ENCODE results near the gene CTDSP2. TPM values are rescaled to one million over a fixed set of nuclear protein-coding genes. Genes with fewer than 3 reads are reported as not detected.

CTDSP2 gene
- polyA plus RNA-seq, 1 donor = 131 TPM

DNA sequence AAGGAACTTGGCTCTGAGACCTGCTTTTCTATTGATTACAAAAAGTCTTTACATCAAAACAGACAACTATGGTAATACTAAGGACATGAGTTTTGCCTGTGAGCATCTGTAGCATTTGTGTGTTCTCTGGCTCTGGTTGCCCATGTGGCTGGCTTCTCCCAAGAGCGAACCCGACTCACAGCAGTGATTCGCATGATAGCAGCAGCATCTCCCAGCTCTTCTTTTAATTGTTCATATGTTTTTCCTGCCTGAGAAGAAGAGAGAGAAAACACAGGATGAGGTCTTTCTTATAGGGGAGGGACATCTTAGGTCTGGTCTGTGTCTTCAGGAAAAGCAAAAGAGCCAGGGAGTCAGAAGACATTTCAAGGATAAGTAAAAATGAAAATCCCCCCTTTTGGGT is 45.6 kb downstream of the CTDSP2 start:
- Histone ChIP-seq H3K4me1 (ENCODE audit: control insufficient read depth, insufficient read depth, low read length) (no peaks in the 10 kb centered on the region), H3K36me3 (ENCODE audit: control insufficient read depth, insufficient read depth, low read length) (peaks cover 50% of the 10 kb centered on the region), H3K27ac (ENCODE audit: low read length) (no peak overlapping the region), H3K9me3 (ENCODE audit: control insufficient read depth, low read depth, low read length) (no peaks in the 10 kb centered on the region), H3K27me3 (ENCODE audit: control insufficient read depth, insufficient read depth, low read length) (no peaks in the 10 kb centered on the region), H3K4me3 (ENCODE audit: low read length) (no peak overlapping the region)
- no peak for DNase-seq
- 100% methylated on average over 1 of the region's 3 CpGs for WGBS (ENCODE audit: insufficient coverage, low lambda C conversion rate)

DNA sequence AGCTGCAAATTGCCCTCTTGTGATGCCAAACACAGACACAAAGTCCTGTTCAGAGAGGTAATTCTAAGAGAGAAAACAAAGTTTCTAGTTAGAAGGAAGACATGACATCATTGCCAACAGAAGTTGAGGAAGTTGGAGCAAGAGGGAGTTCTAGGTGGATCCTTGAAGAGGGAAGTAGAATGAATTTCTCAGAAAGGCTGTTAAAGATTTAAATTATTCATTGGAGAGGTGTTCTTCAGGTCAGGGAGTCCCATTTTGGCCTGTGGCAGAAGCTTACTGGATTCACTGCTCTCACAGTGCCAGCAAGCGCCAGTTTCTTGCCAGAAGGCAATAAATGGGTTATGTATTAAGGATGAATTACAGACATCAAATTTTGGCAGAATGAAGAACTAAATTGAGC is 48.6 kb downstream of the CTDSP2 start:
- Histone ChIP-seq H3K36me3 (ENCODE audit: control insufficient read depth, insufficient read depth, low read length) (peaks cover 61% of the 10 kb centered on the region), H3K27ac (ENCODE audit: low read length) (no peak overlapping the region), H3K4me1 (ENCODE audit: control insufficient read depth, insufficient read depth, low read length) (no peaks in the 10 kb centered on the region), H3K4me3 (ENCODE audit: low read length) (no peak overlapping the region), H3K27me3 (ENCODE audit: control insufficient read depth, insufficient read depth, low read length) (no peaks in the 10 kb centered on the region), H3K9me3 (ENCODE audit: control insufficient read depth, low read depth, low read length) (no peaks in the 10 kb centered on the region)
- no CpG with 5 or more reads among the region's 1 CpG for WGBS (ENCODE audit: insufficient coverage, low lambda C conversion rate)
- no peak for DNase-seq

DNA sequence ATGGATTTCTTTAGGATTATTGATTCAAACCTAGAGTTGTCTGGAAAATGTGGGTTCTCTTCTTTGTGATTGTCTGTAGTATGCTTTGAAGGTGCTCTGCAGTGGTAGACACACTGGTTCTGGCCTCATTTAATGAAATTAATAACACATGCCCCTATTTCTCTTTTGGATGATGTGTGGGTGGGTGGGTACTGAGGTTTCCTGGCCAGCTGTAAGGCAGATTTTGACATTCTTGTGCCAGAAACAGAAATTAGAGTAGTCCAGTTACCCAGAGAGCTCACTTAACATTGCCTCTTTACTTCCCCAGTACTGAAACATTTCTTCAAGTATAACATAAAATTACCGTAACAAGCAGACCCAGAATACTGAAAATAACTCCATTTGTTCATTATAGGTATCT is 49.5 kb downstream of the CTDSP2 start:
- no peaks in the 10 kb centered on the region for H3K27me3 ChIP-seq (ENCODE audit: control insufficient read depth, insufficient read depth, low read length)
- peaks cover 63% of the 10 kb centered on the region for H3K36me3 ChIP-seq (ENCODE audit: control insufficient read depth, insufficient read depth, low read length)
- H3K27ac ChIP-seq (ENCODE audit: low read length) = no peak overlapping the region
- no peaks in the 10 kb centered on the region for H3K4me1 ChIP-seq (ENCODE audit: control insufficient read depth, insufficient read depth, low read length)
- 100% methylated on average over 1 of the region's 1 CpG for WGBS (ENCODE audit: insufficient coverage, low lambda C conversion rate)
- no peak overlapping the region for H3K4me3 ChIP-seq (ENCODE audit: low read length)
- no peaks in the 10 kb centered on the region for H3K9me3 ChIP-seq (ENCODE audit: control insufficient read depth, low read depth, low read length)
- DNase-seq = no peak

DNA sequence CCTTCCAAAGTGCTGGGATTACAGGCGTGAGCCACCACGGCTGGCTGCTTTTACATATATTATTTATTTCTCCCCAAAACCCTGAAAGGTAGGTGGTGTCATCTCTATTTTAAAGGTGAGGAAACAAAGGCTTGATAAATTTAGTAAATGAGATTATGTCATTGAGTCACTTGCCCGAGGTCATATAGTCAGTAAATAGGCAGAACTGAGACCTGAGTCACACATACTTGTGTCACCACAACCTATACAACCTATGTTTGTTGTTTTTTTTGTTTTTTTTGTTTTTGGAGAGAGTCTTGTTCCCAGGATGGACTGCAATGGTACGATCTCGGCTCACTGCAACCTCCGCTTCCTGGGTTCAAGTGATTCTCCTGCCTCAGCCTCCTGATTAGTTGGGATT is 51.2 kb downstream of the CTDSP2 start:
- DNase-seq = no peak
- H3K9me3 ChIP-seq (ENCODE audit: control insufficient read depth, low read depth, low read length) = no peaks in the 10 kb centered on the region
- H3K36me3 ChIP-seq (ENCODE audit: control insufficient read depth, insufficient read depth, low read length) = peaks cover 62% of the 10 kb centered on the region
- H3K4me1 ChIP-seq (ENCODE audit: control insufficient read depth, insufficient read depth, low read length) = no peaks in the 10 kb centered on the region
- WGBS (ENCODE audit: insufficient coverage, low lambda C conversion rate) = 100% methylated on average over 1 of the region's 6 CpGs
- H3K27ac ChIP-seq (ENCODE audit: low read length) = no peak overlapping the region
- H3K4me3 ChIP-seq (ENCODE audit: low read length) = no peak overlapping the region
- no peaks in the 10 kb centered on the region for H3K27me3 ChIP-seq (ENCODE audit: control insufficient read depth, insufficient read depth, low read length)

DNA sequence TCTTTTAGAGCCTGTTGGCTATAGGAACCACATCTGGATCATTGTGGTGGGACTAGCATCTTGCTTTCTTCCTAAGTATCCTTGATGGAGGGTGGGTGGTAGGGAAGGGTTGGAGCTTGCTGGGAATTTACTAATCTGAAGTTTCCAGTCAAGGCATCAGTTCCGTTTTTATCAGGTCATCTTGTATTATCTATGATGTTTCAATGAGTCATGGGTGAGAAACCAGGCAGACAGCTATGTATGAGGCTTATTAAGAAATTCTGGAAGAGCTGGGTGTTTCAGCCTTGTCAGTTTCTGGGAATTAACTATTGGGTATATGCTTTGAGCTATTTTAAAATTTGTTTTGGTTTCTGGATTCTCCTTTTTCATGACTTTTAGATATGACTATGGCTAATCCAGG is 52.6 kb downstream of the CTDSP2 start:
- DNase-seq = no peak
- no peaks in the 10 kb centered on the region for H3K27me3 ChIP-seq (ENCODE audit: control insufficient read depth, insufficient read depth, low read length)
- H3K4me3 ChIP-seq (ENCODE audit: low read length) = no peak overlapping the region
- H3K9me3 ChIP-seq (ENCODE audit: control insufficient read depth, low read depth, low read length) = no peaks in the 10 kb centered on the region
- WGBS (ENCODE audit: insufficient coverage, low lambda C conversion rate) = no CpG with 5 or more reads among the region's 1 CpG
- H3K36me3 ChIP-seq (ENCODE audit: control insufficient read depth, insufficient read depth, low read length) = peaks cover 58% of the 10 kb centered on the region
- no peaks in the 10 kb centered on the region for H3K4me1 ChIP-seq (ENCODE audit: control insufficient read depth, insufficient read depth, low read length)
- no peak overlapping the region for H3K27ac ChIP-seq (ENCODE audit: low read length)

DNA sequence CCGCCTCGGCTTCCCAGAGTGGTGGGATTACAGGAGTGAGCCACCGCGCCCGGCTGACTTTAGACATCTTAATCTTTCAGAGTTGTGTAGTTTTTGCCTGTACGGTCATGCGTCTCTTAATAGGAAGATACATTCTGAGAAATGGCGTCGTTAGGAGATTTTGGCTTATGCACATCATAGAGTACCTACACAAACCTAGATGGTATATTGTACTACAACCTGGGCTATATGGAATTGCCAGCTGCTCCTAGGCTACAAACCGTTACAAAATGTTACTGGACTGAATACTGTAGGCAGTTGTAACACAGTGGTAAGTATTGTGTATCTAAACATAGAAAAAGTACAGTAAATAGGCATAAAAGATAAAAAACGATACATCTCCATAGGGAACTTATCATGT is 62.7 kb downstream of the CTDSP2 start:
- no peaks in the 10 kb centered on the region for H3K9me3 ChIP-seq (ENCODE audit: control insufficient read depth, low read depth, low read length)
- H3K36me3 ChIP-seq (ENCODE audit: control insufficient read depth, insufficient read depth, low read length) = peaks cover 28% of the 10 kb centered on the region
- H3K27me3 ChIP-seq (ENCODE audit: control insufficient read depth, insufficient read depth, low read length) = no peaks in the 10 kb centered on the region
- 70% methylated on average over 1 of the region's 11 CpGs for WGBS (ENCODE audit: insufficient coverage, low lambda C conversion rate)
- no peak overlapping the region for H3K4me3 ChIP-seq (ENCODE audit: low read length)
- DNase-seq = no peak
- no peak overlapping the region for H3K27ac ChIP-seq (ENCODE audit: low read length)
- H3K4me1 ChIP-seq (ENCODE audit: control insufficient read depth, insufficient read depth, low read length) = peaks cover 10% of the 10 kb centered on the region

- no peaks in the 10 kb centered on the region for H3K9me3 ChIP-seq (ENCODE audit: control insufficient read depth, low read depth, low read length)
- DNase-seq = no peak
- H3K27me3 ChIP-seq (ENCODE audit: control insufficient read depth, insufficient read depth, low read length) = no peaks in the 10 kb centered on the region
- H3K36me3 ChIP-seq (ENCODE audit: control insufficient read depth, insufficient read depth, low read length) = peaks cover 25% of the 10 kb centered on the region
- peaks cover 10% of the 10 kb centered on the region for H3K4me1 ChIP-seq (ENCODE audit: control insufficient read depth, insufficient read depth, low read length)
- H3K4me3 ChIP-seq (ENCODE audit: low read length) = peak overlapping the region; percentile 99
- no peak overlapping the region for H3K27ac ChIP-seq (ENCODE audit: low read length)
- no CpG with 5 or more reads among the region's 12 CpGs for WGBS (ENCODE audit: insufficient coverage, low lambda C conversion rate)
These were observed 63.1 kb downstream of the CTDSP2 start for GRCh38 chr12:57783466-57783801.

DNA sequence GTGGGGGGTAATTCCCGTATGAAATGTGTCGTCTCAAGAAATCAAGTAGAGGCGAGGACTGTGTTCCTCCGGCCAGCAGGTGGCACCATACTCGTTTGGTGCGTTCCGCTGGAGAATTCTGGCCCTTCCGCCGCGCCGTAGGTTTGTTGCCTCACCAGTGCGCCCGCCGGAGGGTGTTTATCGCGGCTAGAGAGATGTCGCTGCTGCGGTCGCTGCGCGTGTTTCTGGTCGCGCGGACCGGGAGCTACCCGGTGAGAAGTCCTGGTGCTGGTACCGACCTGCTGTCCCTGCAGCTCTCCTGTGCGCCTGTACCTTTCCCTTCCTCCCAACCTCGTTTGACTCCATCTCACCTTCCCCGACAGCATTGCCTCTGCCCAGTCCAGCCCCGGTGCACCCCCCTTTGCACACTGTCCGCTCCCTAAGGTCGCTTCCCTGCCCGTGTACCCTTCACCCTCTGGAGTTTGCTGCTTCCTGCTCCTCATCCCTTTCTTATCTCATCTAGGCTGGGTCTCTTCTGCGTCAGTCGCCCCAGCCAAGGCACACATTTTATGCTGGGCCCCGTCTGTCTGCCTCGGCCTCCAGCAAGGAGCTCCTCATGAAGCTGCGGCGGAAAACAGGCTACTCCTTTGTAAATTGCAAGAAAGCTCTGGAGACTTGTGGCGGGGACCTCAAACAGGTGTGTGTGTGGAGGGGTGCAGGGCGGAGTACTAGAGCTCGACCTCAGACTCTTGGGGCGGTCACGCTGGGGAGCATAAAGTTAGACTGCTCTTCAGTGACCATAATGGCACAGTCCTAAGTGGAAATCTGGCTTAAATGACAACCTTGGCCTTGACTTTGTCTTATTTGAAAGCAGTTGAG is 63.7 kb downstream of the CTDSP2 start, which contains the start of gene TSFM:
TSS of gene TSFM (plus strand) at position 180 of the 858 bp plus-strand sequence. CDS start at position 195, 15 bp downstream.
- H3K4me1 ChIP-seq (ENCODE audit: control insufficient read depth, insufficient read depth, low read length) = peaks cover 10% of the 10 kb centered on the region
- no peaks in the 10 kb centered on the region for H3K9me3 ChIP-seq (ENCODE audit: control insufficient read depth, low read depth, low read length)
- H3K4me3 ChIP-seq (ENCODE audit: low read length) = peak within 1 kb of the TSS; percentile 99
- H3K36me3 ChIP-seq (ENCODE audit: control insufficient read depth, insufficient read depth, low read length) = peaks cover 25% of the 10 kb centered on the region
- peak within 1 kb of the TSS; percentile 55 for H3K27ac ChIP-seq (ENCODE audit: low read length)
- H3K27me3 ChIP-seq (ENCODE audit: control insufficient read depth, insufficient read depth, low read length) = no peaks in the 10 kb centered on the region
- peak; percentile 91 to 94 for DNase-seq
- no CpG with 5 or more reads among the region's 45 CpGs for WGBS (ENCODE audit: insufficient coverage, low lambda C conversion rate)

GRCh38 chr12:57782243-57782607 is 64.3 kb downstream of the CTDSP2 start:
- no peaks in the 10 kb centered on the region for H3K27me3 ChIP-seq (ENCODE audit: control insufficient read depth, insufficient read depth, low read length)
- no peaks in the 10 kb centered on the region for H3K9me3 ChIP-seq (ENCODE audit: control insufficient read depth, low read depth, low read length)
- H3K27ac ChIP-seq (ENCODE audit: low read length) = no peak overlapping the region
- peaks cover 10% of the 10 kb centered on the region for H3K4me1 ChIP-seq (ENCODE audit: control insufficient read depth, insufficient read depth, low read length)
- DNase-seq = no peak
- H3K4me3 ChIP-seq (ENCODE audit: low read length) = peak overlapping the region; percentile 99
- WGBS (ENCODE audit: insufficient coverage, low lambda C conversion rate) = no CpG with 5 or more reads among the region's 4 CpGs
- peaks cover 23% of the 10 kb centered on the region for H3K36me3 ChIP-seq (ENCODE audit: control insufficient read depth, insufficient read depth, low read length)

DNA sequence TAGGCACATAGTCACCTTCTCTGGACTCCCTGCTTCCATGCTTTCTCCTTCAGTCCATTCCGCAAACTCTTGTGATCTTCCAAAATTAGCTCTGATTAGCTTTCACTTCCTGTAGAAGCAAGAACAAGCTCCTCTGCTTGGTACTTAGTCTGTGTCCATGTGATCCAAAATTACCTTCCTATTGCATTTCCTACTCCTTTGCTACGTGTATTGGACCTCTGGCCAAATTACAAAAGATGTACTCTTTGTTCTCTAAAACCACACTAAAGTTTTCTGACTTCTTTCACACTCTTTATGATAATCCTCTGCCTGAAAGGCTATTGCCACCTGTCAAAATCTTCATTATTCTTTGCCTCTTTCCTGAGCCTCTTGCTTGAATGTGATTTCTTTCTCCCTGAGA is 64.7 kb downstream of the CTDSP2 start:
- Histone ChIP-seq H3K27ac (ENCODE audit: low read length) (no peak overlapping the region), H3K4me1 (ENCODE audit: control insufficient read depth, insufficient read depth, low read length) (peaks cover 10% of the 10 kb centered on the region), H3K4me3 (ENCODE audit: low read length) (no peak overlapping the region), H3K36me3 (ENCODE audit: control insufficient read depth, insufficient read depth, low read length) (peaks cover 20% of the 10 kb centered on the region), H3K27me3 (ENCODE audit: control insufficient read depth, insufficient read depth, low read length) (no peaks in the 10 kb centered on the region), H3K9me3 (ENCODE audit: control insufficient read depth, low read depth, low read length) (no peaks in the 10 kb centered on the region)
- no peak for DNase-seq
- WGBS (ENCODE audit: insufficient coverage, low lambda C conversion rate) = 100% methylated on average over 1 of the region's 2 CpGs

GRCh38 chr12:57781244-57781643 is 65.3 kb downstream of the CTDSP2 start:
- 100% methylated on average over 1 of the region's 3 CpGs for WGBS (ENCODE audit: insufficient coverage, low lambda C conversion rate)
- H3K27ac ChIP-seq (ENCODE audit: low read length) = no peak overlapping the region
- H3K9me3 ChIP-seq (ENCODE audit: control insufficient read depth, low read depth, low read length) = no peaks in the 10 kb centered on the region

More at GRCh38 chr12:57781244-57781643, 65.3 kb downstream of the CTDSP2 start:
- H3K4me1 ChIP-seq (ENCODE audit: control insufficient read depth, insufficient read depth, low read length) = peaks cover 10% of the 10 kb centered on the region
- H3K27me3 ChIP-seq (ENCODE audit: control insufficient read depth, insufficient read depth, low read length) = no peaks in the 10 kb centered on the region
- no peak overlapping the region for H3K4me3 ChIP-seq (ENCODE audit: low read length)
- DNase-seq = no peak
- peaks cover 15% of the 10 kb centered on the region for H3K36me3 ChIP-seq (ENCODE audit: control insufficient read depth, insufficient read depth, low read length)

Data from large intestine (tissue), 3 donors.